Muscle of back (tissue), 11 donors: ENCODE measurements around the gene SNX5. TPM values are rescaled to one million over a fixed set of nuclear protein-coding genes. Genes with fewer than 3 reads are reported as not detected.

Source experiments
- DNase-seq, 3 donors: peaks; one replicate each; pipeline versions ENCODE4 v3.0.0 to v3.0.0-alpha.2; 2013
- polyA plus RNA-seq, 10 donors: library from polyadenylated mRNA; unstranded; fragments of 120-200 nt; gene quantifications; one replicate each; pipeline ENCODE4 v1.2.1, GENCODE V29; 2013; ENCODE audit not compliant: insufficient read length in 10 of 10

The SNX5 gene
- polyA plus RNA-seq, 10 donors, result 94.6 to 130 (median 107) TPM

DNA sequence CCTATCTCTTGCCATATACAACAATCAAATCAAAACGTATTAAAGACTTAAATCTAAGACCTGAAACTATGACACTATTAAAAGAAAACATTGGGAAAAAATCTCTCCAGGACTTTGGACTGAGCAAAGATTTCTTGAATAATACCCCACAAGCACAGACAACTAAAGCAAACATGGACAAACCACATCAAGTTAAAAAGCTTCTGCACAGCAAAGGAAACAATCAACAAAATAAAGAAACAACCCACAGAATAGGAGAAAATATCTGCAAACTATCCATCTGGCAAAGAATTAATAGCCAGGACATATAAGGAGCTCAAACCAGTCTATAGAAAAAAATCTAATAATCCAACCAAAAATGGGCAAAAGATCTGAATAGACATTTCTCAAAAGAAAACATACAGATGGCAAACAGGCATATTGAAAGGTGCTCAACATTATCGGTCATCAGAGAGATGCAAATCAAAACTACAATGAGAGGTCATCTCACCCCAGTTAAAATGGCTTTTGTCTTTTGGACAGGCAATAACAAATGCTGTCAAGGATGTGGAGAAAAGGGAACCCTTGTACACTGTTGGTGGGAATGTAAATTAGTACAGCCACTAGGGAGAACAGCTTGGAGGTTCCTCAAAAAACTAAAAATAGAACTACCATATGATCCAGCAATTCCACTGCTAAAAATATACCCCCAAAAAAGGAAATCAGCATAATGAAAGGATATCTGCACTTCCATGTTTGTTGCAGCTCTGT lies 76.2 kb downstream of the SNX5 start:
- peak in 1 of 3 donors; percentile 23 for DNase-seq

Other genes starting within 250 kb of the SNX5 start
- gene MGME1, start 224 bp upstream of the SNX5 start, polyA plus RNA-seq, result 10 to 100 TPM; 14.8 to 23.6 (median 19.5) TPM
- gene OVOL2, start 89.1 kb upstream of the SNX5 start, polyA plus RNA-seq, result 1 to 10 TPM in 1 of 10 donors, under 1 TPM in 1, not detected in 8; 0.92 to 1.2 TPM
- gene KAT14, start 169.1 kb upstream of the SNX5 start, polyA plus RNA-seq, result 10 to 100 TPM; 14.7 to 23.0 (median 16.9) TPM
- gene PET117, start 169.1 kb upstream of the SNX5 start, polyA plus RNA-seq, result 10 to 100 TPM in 7 of 10 donors, 1 to 10 TPM in 3; 8.8 to 12.2 (median 11.1) TPM